NK-92 (cell line): ENCODE measurements around the gene HNRNPUL2.
"Not testable (repeated sequence)": the region's sequence is repeated elsewhere in the genome, so short reads cannot be mapped to it uniquely, and the experiment has no call there.

Experiments
- DNase-seq: peaks from one replicate; lab custom pipeline; 2025; ENCODE audit not compliant: unreplicated experiment; lab: John Stamatoyannopoulos, UW

HNRNPUL2 gene

GRCh38 chr11:62727165-62727871, at the start of gene HNRNPUL2:
TSS of gene HNRNPUL2 (minus strand) at chr11:62727457. CDS start at chr11:62727156, 301 bp downstream.
- DNase-seq: peak; percentile 88

GRCh38 chr11:62775646-62776045, 48.4 kb upstream of the HNRNPUL2 start:
- DNase-seq: no peak

DNA sequence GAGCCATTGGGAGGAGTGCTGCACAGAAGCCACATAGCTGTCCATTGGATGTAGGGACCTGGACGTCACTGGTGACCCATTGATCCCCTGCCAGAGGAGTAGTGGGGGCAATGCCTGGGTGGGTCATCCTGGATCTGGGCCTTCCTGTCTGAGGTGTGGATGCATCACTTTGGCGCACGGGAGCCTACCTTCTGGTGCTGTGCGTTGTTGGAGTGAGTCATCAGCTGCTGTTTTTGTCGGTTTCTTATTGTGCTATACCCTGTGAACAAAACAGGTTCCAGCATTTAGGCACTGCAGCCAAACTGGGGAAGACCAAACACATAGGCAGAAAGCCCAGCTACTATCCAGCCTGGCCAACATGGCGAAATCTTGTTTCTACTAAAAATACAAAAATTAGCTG, 47.1 kb upstream of the HNRNPUL2 start:
- no peak for DNase-seq

GRCh38 chr11:62771144-62772021, 44.1 kb upstream of the HNRNPUL2 start, which contains the start of gene TAF6L:
TSS of gene TAF6L (plus strand) at chr11:62771396. CDS start at chr11:62775784, 4,388 bp downstream.
- DNase-seq: no peak

DNA sequence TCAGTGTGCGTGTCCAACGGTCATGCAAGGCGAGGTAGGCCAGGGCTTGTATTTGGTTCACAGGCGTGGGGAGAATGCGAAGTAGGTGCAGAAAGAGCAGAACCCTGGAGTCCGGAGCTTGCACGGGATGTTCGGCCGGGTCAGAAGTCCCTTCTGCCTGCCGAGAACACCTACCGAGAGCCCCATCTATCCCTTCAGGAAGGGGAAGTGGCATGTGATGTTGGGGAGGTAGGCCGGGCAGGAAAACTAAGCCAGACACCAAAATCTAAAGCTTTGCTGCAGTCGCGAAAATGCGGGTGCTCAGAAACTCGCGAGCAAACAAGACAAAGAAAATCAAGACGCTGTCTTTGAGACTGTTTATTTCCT, 43.5 kb upstream of the HNRNPUL2 start:
- DNase-seq: no peak

DNA sequence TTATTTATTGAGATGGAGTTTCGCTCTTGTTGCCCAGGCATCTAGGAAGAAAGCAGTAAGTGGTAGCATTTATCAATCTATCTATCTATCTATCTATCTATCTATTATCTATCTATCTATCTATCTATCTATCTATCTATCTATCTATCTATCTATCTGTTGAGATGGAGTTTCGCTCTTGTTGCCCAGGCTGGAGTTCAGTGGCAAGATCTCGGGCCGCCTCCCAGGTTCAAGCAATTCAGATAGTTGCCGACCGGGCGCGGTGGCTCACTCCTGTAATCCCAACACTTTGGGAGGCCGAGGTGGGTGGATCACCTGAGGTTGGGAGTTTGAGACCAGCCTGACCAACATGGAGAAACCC, 33.6 kb upstream of the HNRNPUL2 start:
- DNase-seq: not testable (repeated sequence)

DNA sequence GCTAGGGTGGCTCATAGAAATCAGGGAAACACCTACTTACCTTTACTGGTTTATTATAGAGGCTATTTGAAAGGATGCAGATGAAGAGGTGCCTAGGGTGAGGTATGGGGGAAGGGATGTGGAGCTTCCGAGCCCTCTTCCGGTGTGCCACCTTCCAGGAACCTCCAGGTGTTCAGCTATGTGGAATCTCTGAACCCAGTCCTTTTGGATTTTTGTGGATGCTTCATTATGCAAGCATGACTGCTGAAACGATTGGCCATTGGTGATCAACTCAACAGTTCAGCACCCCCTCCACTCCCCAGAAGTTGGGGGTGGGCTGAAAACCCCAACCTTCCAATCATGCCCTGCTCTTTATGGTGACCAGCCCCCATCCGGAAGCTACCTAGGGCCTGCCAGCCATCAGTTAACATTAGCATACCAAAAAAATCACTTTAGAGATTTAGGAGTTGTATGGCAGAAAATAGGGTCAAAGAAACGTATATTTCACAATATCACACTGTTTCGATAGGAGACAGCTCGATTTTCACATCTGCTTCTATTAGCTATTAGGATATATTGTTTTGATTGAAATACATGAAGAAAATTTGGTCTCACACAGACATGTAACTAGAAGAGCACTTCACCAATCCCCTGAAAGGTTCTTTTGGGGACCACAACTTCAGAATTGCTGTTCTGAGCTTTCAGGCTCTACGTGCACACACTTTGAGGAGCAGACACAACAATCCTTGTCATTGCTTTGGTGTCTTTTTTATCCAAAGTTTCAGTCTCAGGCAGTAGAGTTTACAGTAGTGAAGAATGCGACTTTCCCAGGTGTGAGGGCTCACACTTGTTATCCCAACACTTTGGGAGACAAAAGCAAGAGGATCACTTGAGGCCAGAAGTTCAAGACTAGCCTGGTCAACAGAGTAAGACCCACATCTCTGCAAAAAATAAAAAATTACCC, 30.9 kb upstream of the HNRNPUL2 start:
- no peak for DNase-seq

DNA sequence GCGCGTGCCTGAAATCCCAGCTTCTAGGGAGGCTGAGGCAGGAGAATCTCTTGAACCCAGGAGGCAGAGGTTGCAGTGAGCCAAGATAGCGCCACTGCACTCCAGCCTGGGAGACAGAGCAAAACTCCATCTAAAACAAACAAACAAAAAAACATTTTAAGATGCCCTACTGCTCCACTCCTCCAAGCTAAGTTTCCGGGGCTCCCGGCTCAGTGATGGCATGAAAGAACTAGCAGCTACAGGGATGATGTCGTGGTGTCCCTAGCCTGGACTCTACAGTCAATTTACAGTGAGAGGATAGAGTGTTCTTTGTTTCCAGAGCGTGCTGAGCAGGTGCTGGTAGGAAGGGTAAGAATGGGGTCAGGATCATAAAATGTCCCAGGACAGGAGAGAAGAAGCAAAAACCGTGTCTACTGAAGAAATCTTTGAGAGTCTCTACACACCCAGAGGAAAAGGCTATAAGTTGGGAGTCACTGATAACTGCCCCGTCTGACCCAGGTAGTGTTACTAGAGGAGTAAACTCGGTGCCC, 27.9 kb upstream of the HNRNPUL2 start:
- DNase-seq: no peak

- peak; percentile 82 for DNase-seq
Measured at GRCh38 chr11:62753736-62754603, 26.7 kb upstream of the HNRNPUL2 start, which contains the start of gene ZBTB3. TSS of gene ZBTB3 (minus strand) at chr11:62754160. CDS start at chr11:62753664, 496 bp downstream.

DNA sequence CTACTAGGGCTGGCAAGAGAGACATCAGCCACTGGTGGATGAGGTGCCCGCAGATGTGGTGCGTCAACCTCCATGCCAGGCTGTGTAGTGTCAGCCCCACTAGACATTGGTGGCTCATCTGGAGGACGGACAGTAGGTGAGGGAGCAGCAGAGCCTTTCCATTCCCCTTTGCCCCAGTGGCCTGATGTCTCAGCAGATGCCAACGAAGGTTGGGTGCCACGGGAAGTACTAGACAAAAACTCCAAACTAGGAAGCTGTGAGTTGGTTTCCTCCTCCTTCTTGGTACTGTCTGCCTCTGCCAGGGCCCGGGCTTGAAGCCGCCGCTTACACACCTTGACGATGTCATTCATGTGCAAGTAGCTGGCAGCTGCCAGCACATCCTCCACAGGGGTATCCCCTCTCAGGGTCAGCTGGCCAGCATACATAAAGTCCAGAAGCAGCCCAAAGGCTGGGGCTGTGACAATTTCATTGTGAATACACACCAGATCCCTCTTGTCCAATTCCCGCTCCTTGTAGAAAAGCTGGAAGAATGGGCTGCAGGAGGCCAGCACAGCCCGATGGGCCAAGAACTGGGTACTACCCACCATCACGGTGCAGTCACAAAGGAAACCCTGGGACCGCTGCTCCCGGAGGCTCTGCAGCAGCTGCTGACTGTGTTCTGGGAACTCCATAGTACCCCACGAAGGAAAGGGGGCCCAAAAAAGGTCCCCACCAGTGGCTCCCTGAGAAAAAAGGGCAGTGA, 25.9 kb upstream of the HNRNPUL2 start:
- DNase-seq: no peak

GRCh38 chr11:62752177-62752785, 25.0 kb upstream of the HNRNPUL2 start:
- no peak for DNase-seq

GRCh38 chr11:62749931-62750330, 22.7 kb upstream of the HNRNPUL2 start:
- DNase-seq: not testable (repeated sequence)

- DNase-seq: no peak
Measured at GRCh38 chr11:62747475-62748160, 20.4 kb upstream of the HNRNPUL2 start.

DNA sequence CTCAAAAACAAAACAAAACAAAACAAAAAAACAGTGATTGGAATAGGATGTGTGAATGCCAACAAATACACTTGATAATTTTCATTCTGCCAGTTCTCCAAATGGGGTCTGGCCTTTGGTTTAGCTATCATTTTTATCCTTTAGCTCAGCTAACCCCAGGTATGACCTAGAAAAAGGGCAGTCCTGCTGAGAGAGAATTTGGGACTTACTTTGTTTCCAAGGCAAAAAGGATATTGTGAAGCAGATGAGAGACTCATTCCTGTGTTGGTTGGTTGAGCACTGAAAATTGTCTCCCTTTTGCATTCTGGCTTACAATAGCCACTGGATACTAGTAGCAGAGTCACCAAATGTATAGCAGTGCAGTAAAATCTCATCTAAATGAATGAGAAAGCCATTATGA, 9.9 kb upstream of the HNRNPUL2 start:
- DNase-seq: no peak

GRCh38 chr11:62732830-62733229, 5.6 kb upstream of the HNRNPUL2 start:
- DNase-seq: no peak

GRCh38 chr11:62730076-62730475, 2.8 kb upstream of the HNRNPUL2 start:
- DNase-seq: not testable (repeated sequence)

- peak; percentile 28 for DNase-seq
Measured at GRCh38 chr11:62728171-62728988, 1.1 kb upstream of the HNRNPUL2 start, which contains the start of gene TTC9C. TSS of gene TTC9C (plus strand) at chr11:62728486. CDS start at chr11:62728849, 363 bp downstream.
